Activated T-helper 1 cell treated with anti-CD3 and anti-CD28 coated beads, Interleukin-2, amount 50 U/mL, for 16 hours (primary cell): ENCODE results near the gene BACH1.
"Not testable (repeated sequence)": the region's sequence is repeated elsewhere in the genome, so short reads cannot be mapped to it uniquely, and the experiment has no call there.

Experiments used
- DNase-seq, 2 donors: peaks; one replicate each; pipeline ENCODE4 v3.0.0-alpha.2; 2020; ENCODE audit warnings: low read depth in 1 of 2, low spot score in 1 of 2

Gene BACH1

DNA sequence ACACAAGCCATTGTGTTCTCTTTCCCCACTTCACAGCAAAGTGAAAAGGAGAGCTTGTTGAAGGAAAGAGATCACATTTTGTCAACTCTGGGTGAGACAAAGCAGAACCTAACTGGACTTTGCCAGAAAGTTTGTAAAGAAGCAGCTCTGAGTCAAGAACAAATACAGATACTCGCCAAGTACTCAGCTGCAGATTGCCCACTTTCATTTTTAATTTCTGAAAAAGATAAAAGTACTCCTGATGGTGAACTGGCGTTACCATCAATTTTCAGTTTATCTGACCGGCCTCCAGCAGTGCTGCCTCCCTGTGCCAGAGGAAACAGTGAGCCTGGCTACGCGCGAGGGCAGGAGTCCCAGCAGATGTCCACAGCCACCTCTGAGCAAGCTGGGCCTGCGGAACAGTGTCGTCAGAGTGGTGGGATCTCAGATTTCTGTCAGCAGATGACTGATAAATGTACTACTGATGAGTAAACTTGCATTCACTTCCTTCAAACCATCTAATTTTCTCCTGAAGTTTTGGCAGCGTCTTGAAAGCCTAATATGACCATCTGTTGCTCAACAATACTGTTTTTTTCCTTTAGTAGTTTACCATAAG is 43.7 kb downstream of the BACH1 start:
- peak in 1 of 2 donors; percentile 16 for DNase-seq

DNA sequence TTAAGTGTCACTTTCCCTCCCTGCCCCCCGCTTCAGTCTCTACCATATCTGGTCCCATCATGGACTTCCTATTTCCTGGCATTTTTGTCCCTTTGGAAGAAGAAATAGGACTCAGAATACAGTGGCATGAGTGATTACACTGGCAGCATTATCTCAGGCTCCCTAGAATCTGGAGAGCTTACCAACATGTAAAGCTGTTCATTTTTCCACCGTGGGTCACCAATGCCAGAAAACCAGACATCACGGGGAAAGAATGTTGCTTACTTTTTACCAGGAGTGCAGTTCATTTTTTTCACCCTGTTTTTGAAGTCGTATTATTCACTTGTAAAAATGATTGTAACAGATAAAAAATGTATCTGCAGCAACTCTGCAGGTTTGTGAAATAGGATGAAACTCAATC is 44.8 kb downstream of the BACH1 start:
- DNase-seq = no peak

DNA sequence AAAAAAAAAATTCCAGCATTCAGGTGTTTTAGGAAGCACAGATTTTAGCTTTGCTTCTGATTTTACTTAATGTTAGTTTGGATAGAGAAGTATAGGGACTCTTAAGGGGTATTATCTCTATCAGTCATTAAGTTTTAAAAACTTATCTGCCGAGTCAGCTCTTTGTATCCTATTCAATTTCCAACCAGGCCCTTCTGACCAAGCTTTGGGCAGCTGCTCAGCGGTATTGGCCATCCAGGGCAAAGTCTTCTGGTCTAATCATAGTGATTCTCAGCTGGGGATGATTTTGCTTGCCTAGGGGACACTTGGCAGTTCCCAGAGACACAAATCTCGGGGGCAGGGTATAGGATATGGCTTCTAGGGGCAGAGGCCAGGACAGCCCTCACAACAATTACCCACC is 47.6 kb downstream of the BACH1 start:
- DNase-seq = no peak

DNA sequence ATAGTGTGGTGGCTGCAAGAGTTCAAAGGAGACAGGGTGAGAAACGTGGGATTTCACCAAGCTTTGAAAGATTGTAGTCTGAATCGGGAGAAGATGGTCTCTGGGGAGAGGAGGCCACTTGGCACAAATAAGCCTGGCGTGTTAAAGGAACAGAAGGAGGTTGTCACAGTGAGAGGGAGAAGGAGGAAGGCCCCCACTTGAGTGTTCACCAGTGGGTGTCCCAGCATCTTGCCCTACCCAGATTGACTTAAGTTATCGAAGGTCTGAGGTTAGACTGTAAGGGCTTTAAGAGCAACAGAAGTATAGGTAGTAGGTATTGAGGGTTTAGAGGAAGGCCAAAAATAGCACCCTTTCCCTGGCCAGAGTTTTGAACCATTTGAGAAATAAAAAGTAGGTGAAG is 48.0 kb downstream of the BACH1 start:
- DNase-seq = no peak

DNA sequence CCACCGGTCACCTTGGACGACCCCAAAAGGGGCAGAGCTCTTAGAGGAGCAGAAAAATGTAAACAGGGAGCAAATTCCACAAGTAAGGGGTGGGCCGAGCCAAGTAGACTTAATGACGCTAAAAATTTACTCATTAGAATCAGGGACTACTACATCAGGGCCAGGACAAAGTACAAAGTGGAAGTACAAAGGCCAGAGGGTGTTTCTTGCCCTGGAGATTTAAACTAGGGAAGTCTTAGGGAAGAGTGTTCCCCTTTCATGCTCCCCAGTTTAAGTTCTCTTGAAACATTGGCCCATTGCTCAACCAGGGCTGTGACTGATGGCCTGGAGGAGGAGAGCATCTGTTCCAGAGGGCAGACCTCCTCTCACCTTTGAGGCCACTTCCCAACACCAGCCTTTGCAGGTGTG is 48.6 kb downstream of the BACH1 start:
- DNase-seq = no peak

DNA sequence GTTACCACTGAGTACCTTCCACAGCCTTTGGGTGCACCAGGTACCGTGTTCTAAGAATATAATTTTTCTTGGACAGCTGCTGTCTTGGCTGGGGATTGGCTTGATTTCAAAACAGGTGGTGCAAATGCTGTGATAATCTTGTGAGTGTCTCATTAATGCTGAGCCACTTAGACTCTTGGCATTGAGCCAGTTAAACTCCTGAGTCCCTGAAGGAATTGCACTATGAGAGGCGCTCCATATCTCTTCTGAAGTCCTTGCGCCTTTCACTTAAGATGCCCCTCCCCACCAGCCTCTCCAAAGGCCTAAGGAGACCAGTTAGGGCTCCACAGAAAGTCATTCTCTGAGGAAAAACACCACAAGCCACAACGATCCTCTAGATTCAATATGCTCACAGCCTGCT is 51.0 kb downstream of the BACH1 start:
- no peak for DNase-seq

DNA sequence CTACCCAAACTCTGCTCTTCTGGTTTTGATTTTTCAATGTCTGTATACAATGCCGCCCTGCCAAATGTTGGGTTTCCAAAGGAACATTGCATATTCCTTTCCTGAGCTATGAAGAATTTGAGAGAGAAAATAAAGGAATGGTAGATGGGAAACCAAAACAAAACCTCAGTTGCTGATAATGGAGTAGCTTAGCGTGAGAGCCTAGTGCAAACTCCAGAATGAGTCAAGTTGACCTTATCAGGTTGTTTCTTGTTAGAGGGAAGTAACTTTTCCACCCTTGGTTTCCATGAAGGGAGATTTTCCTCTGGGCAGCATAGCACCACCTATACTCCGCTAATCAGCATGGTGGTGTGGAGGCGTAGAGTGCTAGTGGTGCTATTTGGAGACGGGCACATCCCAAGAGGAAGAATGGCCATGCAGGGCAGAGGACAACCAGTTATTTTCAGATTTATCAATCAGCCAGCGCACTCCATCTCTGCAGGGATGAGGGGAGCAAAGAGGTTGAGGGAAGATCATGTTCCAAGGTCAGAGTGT is 51.6 kb downstream of the BACH1 start:
- no peak for DNase-seq

DNA sequence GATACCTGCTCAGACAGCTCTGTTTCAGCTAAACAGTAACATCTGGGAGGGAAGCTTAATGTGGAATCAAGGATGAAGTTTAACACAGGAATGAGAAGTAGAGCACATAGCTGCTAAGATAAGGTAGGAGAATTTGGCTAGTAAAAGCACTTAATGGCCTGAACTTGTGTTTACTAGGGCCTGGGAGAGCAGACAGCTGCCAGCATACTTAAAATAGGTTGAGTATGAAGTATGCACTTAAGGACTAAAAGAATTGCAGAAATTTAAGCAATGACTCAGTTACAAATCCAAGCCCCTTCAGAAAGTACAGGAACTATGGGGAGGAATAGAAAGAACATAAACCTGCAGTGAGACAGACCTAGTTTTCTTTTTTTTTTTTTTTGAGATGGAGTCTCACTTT is 53.0 kb downstream of the BACH1 start:
- DNase-seq = no peak

DNA sequence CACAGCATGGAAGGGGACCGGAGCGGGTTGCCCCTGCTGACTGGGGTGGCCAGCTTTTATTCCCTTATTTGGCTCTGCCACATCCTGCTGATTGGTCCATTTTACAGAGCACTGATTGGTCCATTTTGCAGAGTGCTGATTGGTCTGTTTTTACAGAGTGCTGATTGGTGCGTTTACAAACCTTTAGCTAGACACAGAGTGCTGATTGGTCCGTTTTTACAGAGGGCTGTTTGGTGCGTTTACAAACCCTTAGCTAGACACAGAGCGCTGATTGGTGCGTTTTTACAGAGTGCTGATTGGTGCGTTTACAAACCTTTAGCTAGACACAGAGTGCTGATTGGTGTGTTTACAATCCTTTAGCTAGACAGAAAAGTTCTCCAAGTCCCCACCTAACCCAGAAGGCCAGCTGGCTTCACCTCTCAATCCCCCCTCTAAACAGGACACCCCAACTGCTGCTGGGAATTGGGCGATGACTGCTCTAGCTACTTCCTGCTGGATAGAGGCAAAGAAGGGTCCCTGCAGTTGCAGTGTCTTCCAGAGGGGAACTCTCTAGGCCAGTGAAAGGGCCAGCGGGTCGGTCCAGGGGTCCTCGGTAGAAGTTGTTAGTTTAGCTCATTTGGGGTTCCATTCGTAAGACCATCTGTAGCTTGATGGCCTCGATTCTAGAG is 56.5 kb downstream of the BACH1 start:
- not testable (repeated sequence) for DNase-seq

DNA sequence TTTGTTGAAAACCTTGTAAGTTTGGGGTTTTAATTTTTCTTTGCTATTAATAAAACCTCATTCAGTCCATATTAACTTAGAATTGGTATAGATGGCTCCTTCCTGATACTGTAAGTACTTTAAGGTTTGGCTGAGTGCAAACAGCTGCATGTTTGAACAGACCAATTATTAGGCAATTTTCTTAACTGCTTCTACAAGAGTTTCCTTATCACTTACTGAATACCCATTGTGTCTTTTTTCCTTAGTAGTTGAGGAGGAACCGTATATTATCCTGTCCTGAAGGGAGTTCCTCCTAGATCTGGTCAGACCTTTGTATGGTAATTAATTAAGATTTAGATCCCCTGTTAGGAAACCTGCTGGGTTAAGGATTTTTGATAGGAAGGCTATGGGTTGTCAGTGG is 57.6 kb downstream of the BACH1 start:
- DNase-seq = not testable (repeated sequence)

DNA sequence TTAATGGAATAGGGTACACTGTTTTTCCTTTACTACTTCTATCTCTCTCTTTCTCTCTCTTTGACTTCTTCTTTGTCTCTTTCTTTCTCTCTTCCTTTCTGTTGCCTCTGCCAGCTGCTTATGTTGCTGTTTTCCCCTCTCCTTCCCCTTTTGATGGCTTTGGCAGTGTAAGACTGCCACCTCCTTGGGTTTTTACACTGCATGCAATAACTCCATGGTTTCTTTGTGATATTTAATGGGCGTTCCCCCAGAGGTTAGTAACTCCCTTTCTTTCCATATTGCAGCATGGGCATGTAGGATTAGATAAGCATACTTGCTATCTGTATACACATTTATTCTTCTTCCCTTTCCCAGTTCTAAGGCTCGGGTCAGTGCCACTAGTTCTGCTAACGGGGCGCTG is 58.1 kb downstream of the BACH1 start:
- not testable (repeated sequence) for DNase-seq

DNA sequence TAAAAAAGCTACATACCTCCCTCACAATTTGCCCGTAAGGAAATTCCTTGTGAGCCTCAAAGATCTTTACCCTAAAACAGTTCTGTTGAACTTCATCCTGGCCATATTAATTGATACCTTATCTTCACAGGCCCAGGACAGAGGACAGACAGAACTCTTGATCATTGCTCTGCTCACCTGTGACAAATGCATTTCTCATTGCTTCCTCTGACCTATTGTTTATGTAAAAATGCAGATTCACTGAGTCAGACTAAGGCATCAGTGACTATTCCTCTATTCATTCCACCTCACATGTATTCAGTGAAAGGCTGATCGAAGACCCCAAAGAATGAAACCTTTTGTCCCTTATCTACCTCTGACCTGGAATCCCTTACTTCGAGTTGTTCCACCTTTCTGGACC is 61.0 kb downstream of the BACH1 start:
- DNase-seq = no peak

DNA sequence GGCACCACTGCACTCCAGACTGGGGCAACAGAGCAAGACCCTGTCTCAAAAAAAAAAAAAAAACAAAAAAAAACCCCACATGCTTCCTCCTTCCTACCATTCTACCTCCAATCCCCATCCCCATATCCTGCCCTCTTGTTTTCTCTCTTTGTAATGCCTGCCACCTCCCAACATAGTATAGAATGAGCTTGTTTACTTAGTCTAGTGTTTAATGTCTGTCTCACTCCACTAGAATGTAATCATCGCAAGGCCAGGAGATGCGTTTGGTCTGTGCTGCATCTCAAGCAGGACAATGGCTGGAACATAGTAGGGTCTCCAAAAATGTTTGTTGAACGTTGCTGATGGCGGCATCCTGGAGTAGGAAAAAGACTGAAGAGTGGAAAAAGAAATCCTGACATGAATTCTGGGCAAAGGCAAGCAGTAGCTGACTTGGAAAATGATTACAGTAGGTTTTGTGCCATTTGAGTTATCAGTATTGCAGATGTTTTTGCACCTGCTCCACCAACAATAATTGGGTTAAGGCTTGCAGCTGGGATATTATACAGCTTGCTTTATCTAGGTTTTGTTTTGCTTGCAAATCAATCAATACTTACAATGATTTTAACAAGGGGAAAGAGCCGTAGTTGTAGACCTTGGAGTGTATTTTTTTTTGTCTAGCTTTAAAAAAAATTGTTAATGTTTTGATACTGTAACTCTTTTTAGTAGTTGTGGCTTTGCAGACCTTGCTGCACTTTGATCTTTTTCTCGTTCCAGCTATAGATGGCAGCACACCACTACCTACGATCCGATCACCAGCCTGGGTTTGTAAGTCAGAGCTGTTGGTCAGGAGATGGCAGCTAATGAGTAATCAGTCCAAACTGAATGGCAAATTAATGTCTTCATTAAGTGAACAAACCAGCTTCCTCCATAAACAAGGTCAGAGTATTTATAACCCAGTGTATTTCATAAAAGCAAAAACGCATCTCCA is 62.4 kb downstream of the BACH1 start:
- DNase-seq = no peak

DNA sequence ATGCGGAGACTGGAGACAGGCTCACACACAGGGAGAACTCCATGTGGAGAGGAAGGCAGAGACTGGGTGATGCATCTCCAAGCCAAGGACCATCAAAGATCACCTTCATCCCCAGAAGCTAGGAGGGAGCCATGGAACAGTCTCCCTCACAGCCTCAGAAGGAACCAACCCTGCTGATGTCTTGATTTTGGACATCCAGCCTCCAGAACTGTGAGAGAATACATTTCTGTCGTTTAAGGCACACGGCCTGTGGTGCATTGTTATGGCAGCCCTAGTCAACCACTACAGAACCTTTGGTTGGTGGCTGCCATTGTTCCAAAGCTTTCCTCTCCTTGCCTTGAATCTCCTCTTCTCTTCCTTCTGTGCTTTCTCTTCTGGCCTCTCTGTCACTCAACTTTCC is 64.0 kb downstream of the BACH1 start:
- no peak for DNase-seq

DNA sequence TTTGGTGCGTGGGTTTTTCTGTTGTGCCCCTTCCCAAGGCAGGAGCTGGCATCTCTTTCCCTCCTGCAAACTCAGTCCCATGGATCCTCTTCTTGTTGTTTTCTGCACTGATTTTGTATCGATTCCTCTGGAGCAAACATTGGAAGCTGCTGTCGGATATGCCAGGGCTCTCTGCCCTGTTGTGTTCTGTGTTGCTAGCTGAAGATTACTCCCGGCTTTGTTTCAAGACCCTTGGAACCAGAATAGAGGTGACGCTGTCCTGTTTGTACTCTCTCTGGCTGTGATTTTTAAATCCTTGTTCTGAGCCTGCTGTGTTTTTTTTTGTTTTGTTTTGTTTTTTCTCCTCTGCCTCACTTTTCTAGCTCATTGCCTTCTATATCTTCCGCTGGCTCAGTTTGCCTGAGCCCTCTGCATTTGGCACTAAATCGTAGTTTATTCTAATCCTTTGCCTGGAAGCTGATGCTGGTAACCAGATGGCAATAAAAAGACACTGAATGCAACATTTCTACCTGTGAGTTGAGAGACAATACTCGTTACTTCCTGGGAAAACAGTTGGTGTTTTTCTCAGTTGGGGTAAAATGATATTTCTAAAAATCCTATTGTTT is 67.0 kb downstream of the BACH1 start:
- no peak for DNase-seq

DNA sequence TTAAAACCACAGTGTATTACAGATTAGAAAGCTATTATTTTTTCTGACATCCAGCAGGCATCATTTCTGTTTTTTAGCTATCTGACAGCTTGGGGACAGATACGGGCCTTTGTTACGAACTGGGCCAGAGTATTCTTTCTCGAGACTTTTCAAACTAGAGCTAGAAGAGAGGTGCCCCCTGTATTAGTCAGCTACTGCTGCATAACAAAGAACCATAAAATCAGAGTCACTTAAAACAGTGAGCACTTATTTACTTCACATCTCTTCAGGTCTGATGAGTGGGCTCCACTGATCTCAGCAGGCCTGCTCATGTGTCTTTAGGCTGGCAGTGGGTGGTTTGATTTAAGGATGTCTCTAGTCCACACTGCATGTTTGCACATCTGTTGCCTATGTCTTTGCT is 67.8 kb downstream of the BACH1 start:
- no peak for DNase-seq

DNA sequence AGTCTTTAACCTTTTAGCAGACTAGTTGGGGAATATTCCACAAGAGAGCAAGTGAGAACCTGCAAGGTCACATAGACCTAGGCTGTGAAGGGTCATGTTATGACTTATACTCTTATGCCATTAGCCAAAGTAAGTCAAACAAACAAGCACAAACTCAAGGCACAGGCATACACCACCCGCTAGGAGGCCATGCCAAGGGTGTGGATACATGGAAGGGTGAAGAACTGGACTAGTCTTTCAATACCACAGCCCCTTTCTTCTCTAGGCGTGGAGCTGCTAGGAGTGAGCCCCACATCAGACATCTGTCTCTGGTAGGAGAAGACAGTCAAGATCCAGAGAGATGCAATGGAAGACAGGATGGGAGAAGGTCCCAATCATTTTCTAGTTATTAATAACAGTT is 68.6 kb downstream of the BACH1 start:
- DNase-seq = no peak

DNA sequence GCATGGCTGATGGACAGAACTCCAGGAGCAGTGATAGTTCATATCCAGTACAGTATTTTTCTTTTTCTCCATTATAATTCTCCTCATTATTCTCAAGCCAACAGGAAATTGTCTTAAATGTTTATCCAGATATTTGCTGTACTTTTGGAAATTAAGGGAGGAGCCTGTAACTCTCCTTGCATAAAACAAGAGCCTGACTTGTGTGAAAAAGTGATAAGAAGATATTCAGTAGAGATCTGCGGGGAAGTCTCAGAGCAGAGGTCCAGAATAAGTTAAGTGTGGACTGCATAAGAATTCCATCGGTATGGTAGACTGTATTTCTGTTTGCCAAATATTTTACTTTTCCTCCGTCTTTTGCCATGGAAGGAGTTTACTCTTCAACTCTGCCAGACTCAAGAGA is 70.2 kb downstream of the BACH1 start:
- no peak for DNase-seq

DNA sequence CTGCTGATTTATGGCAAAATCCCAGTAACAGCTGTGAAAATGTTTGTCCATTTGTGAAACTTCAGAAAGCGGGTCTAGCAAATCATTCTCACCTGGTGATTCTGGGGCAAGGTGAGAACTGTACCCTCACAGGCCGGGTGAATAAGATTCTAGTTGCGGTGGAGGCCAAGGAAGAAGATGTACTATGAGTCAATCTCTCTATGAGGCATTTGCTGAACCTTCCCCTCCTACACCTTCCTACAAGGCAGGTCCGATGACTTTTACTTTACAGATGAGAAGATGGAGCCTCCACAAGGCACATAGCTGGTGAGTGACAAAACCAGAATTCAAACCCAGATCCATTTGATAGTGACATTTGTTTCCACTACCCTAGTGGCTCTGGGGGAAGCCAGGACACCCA is 72.7 kb downstream of the BACH1 start:
- DNase-seq = no peak

DNA sequence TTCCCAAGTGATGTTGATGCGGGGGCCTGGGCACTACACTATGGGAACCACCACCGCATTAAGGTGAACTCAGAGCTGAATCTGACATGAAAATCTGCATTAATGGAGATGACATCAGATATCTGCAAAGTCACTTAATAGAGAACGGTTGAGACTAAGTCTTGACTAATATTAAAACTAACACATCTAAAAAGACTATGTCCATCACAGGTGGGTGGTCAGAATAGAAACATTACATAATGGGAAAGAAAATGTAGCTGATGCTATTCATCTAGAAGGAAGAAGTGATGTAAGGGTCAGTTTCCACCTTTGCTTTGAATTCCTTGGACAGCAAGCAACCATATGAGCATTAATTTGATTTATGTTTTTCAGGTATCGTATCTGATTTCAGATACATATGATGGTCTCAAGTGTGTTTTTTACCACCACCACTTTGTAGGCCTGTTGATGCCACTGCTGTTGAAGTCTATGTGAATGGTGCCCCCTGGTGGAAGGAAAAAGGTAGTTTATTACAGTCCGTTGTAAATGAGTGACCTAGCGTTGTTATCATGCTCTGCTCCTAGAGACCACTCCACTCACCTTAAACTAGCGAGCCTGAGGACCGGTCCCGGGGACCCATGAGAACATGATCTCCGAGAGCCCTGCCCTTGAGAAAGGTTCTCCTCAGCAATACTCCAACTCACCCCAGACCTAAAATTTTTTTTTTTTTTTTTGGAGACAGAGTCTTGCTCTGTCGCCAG is 73.5 kb downstream of the BACH1 start:
- DNase-seq = peak in 1 of 2 donors; percentile 11

DNA sequence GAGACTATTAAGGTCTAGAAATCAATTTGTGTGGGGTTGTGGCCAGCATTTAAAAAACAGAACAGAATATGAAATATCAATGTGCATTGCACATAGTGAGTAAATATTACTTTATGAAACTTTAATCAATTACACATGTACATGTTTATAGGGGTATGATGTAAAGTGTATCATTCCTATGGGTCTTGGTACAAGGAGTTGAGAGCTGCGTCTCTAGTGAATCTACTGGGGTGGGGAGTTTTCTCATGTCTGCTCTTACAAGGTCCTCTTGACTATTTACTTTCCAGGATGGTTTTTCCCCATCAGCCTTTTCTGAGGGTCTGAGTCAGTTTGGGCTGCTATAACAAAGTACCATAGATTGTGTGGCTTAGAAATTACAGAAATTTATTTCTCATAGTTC is 75.8 kb downstream of the BACH1 start:
- DNase-seq = no peak
